ENCODE measurements around the gene P2RX6. TPM values are rescaled to one million over a fixed set of nuclear protein-coding genes. Genes with fewer than 3 reads are reported as not detected.

P2RX6 gene
- total and polyA plus RNA-seq, 9 of the 15 experiments (the other 6 are each of a cell fraction or from before 2014, with no cell fraction given) = 0.01 to 3.9 (median 1.5) TPM; not detected in 1

- no peak for TF ChIP-seq TFE3 (CRISPR knock-in tag; IDR thresholded peaks at IDR 0.05)
- 0 out of 2 replicates have a peak, but pooled peaks have one; percentile 49 for TF ChIP-seq ZNF764 (CRISPR knock-in tag; IDR thresholded peaks at IDR 0.05; ENCODE audit: low read depth)
- 0 out of 2 replicates have a peak, but pooled peaks have one; percentile 35 for TF ChIP-seq PRMT5 (CRISPR knock-in tag; IDR thresholded peaks at IDR 0.05)
- peak in 1 of 2 experiments; percentile 29; a peak in 1 of 4 replicates for TF ChIP-seq MAZ (CRISPR knock-in tag; conservative IDR thresholded peaks at IDR 0.05 in 1 of 2, IDR thresholded peaks at IDR 0.05 in 1 of 2)
- no peak for TF ChIP-seq ERF (CRISPR knock-in tag; IDR thresholded peaks at IDR 0.05)
- TF ChIP-seq MLLT1 (IDR thresholded peaks at IDR 0.05) = no peak
- no peak for TF ChIP-seq MTA2 (IDR thresholded peaks at IDR 0.05; ENCODE audit: low read depth)
- peak; percentile 72; the same call in 1 of the 2 replicates for TF ChIP-seq HIVEP1 (CRISPR knock-in tag; IDR thresholded peaks at IDR 0.05)
- no peak; the same call in 1 of the 2 replicates for TF ChIP-seq ZKSCAN3 (CRISPR knock-in tag; IDR thresholded peaks at IDR 0.05)
- no peak for TF ChIP-seq USF2 (CRISPR knock-in tag; IDR thresholded peaks at IDR 0.05)
- TF ChIP-seq MBD2 (IDR thresholded peaks at IDR 0.05; ENCODE audit: borderline replicate concordance, low read depth) = no peak
- no peak for TF ChIP-seq ZNF354B (CRISPR knock-in tag; IDR thresholded peaks at IDR 0.05)
- no peak for TF ChIP-seq MECOM (CRISPR knock-in tag; IDR thresholded peaks at IDR 0.05)
- TF ChIP-seq ZNF695 (CRISPR knock-in tag; IDR thresholded peaks at IDR 0.05) = 0 out of 2 replicates have a peak, but pooled peaks have one; percentile 24
- no peak for TF ChIP-seq RNF2 (IDR thresholded peaks at IDR 0.05)
- no peak for TF ChIP-seq SMAD3 (CRISPR knock-in tag; conservative IDR thresholded peaks at IDR 0.05)
- TF ChIP-seq ZNF282 (CRISPR knock-in tag; IDR thresholded peaks at IDR 0.05) = no peak
- TF ChIP-seq ZNF766 (CRISPR knock-in tag; conservative IDR thresholded peaks at IDR 0.05) = no peak
- no peak for TF ChIP-seq NCOA6 (IDR thresholded peaks at IDR 0.05)
- no peak for TF ChIP-seq SRSF7 (optimal IDR thresholded peaks at IDR 0.05; ENCODE audit: low read depth, low read length)
Measured at GRCh38 chr22:21025763-21026755, 11.1 kb downstream of the P2RX6 start (continued).

All from K562 (cell line).